HG03457 (cell line): ENCODE measurements around the gene PILRA.

Source experiments
- ATAC-seq: cut with Tn5 transposase; IDR thresholded peaks from one replicate; pipeline ENCODE4 v1.9.1; 2021; ENCODE audit warnings: moderate number of reproducible peaks; ENCODE audit not compliant: unreplicated experiment

The PILRA gene

DNA sequence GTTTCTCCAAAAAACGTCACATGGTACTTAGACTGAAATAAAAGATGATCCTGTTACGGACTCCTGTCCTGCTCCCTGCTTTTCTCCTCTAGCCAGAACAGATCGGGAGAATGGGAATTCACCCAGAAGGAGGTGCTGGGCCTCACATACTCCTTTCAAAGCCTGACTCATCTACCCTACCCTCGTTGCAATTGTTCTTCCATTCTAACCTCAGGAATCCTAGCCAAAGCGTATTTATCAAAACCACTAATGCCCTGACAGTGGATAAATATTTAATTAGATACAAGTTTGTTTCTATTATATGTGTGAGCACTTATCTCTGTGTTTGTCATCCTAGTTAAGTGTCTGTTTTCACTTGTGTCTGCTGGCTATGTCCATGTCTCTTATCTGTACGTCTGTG, 33.5 kb downstream of the PILRA start:
- ATAC-seq, result no peak

DNA sequence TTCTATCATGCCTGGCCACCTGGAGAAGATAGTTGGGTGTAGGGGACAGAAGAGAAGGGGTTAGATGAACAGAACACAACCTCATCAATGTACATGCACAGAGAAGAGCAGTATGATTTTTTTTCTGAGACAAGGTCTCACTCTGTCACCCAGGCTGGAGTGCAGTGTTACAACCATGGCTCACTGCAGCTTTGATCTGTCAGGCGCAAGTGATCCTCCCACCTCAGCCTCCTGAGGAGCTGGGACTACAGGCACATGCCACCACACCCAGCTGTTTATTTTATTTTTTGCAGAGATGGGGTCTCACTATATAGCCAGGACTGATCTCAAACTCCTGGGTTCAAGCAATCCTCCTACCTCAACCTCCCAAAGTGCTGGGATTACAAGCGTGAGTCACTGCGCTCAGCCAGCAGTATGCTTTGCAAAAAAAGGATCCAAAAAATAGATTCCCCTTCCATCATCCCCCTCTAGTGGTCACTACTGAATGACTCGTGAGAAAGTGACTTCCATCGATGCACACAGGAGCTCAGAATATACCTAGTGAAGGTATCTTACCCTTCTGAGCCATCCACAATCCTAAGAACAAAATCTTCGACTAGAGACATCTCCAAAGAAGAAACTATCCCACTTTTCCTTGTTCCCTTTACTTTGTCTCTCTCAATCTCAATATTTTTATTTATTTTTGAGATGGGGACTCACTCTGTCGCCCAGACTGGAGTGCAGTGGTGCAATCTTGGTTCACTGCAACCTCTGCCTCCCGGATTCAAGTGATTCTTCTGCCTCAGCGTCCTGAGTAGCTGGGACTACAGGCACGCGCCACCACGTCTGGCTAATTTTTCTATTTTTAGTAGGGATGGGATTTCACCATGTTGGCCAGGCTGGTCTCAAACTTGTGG, 34.2 kb downstream of the PILRA start:
- ATAC-seq, result peak; percentile 54

DNA sequence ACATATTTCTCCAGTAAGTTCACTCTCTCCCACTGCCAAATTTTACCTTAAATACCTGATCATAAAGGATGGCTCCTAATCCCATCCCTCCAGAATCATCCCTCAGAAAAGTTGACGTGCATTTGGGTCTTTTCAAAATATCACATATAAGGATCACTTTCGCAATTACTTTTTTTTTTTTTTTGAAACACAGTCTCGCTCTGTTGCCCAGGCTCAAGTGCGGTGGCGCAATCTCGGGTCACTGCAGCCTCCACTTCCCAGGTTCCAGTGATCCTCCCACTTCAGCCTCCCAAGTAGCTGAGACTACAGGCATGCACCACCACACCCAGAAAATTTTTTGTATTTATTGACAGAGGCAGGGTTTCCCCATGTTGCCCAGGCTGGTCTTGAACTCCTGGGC, 37.8 kb downstream of the PILRA start:
- ATAC-seq, result no peak

- no peak for ATAC-seq
These were observed 40.1 kb downstream of the PILRA start for GRCh38 chr7:100413346-100413745.

DNA sequence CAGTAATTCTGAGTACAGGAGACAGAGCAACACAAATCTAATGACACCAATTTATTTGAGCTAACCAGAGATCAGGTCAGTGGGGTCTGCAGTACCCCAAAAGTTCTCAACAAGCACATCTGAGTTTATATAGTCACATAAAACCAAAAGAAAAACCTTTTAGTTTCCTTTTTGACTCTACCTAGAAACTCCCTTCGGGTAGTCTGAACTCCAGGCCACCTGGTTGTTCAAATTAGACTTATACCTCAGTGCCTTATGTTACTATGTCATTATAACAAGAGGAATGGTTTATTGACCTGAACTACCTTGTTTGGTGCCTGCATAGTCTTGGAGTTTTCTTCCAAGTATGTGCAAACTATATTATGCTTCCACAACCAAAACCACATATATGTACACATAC, 40.6 kb downstream of the PILRA start:
- no peak for ATAC-seq

GRCh38 chr7:100415448-100415847, 42.2 kb downstream of the PILRA start:
- no peak for ATAC-seq

DNA sequence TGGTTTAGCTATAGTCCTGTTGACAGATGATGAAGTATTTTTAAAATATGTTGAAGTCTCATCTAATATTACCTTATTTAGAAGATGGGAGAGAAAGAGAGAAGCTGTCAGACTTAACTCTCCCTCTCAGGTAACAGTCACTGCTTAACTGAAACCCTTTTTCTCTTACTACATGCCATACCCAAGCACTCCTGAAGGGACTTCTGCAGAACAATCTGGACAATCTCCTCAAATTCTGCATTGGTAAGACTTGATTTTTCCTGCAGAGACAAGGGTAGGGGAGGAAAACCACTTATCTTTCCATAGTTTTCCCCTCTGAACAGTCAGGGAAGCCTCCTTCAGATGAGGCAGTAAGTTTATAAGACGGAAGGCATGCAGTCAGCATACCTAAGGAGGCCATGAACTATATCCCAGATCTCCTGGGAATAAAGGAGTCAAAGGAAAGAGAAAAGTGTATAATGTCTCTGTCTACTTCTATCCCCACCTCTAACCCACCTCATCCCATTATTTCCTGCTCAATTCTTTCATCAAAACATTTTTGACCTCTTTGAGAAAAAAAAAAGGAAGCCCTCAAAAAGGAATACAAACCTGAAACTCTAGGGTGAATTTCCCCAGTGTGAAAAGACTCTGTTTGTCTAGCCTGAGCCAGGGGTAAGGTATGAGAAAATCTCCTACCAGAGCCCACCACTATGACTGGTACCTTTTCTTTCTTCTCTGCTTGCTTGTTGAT, 45.8 kb downstream of the PILRA start:
- no peak for ATAC-seq

DNA sequence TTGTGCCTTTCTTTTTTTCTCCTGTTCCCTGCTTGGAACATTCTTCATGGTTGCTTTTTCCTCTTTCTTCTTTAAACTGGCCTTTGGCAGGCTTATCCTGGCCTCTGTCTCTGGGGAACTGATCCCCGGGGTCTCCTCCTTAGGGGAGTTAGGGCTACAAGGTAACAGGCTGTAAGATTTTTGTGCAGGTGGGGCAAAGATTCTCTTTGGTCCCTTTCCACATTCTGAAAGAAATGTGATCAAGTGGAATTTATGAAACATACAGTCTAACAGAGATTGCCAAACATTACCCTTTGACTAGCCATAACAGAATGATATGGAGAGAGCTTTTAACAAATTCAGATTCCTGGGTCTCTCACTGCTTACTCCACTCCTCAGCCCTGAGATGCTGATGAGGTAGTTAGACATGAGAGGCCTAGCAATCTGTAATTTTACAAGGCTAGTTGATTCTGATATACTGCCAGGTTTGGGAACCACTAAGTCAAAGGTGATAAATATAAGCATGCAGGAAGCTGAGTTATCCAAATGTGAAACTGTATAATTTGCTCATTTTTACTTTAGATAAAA, 46.5 kb downstream of the PILRA start:
- no peak for ATAC-seq

GRCh38 chr7:100423315-100423714, 50.0 kb downstream of the PILRA start:
- ATAC-seq, result no peak

DNA sequence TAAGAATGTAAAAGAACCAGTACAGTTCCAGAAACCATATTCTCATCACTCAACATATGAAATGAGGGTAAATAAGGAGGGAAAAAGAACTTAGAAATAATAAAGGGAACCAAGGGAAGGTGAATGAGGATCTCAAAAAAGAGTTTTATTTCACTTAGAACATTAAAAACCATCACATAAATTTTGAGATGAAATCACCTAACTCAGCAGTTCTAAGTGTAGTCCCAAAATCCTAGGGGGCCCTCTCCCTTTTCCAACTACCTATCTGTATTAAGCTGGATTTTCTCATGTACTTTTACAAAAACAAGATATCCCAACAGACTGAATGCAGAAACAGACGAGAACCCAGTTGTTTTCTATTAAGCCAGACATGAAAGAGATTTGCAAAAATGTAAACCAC, 52.1 kb downstream of the PILRA start:
- ATAC-seq, result no peak

DNA sequence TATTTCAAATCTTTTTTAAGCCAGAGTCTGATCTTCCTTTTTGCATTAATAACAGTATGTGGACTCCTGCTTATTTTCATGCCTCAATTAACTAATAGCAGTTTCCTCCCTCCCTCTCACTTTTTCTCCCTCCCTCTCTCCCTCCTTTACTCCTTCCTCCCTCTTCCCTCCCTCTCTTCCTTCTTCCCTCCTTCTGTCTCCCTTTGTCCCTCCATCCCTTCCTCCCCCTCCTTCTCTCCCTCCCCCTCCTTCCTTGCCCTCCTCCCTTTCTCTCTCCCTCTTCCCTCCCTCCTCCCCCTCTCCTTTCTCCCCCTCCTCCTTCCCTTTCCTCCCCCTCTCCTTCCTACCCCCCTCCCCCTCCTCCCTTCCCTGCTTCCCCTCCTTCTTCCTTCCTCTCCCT, 53.2 kb downstream of the PILRA start:
- ATAC-seq, result no peak

DNA sequence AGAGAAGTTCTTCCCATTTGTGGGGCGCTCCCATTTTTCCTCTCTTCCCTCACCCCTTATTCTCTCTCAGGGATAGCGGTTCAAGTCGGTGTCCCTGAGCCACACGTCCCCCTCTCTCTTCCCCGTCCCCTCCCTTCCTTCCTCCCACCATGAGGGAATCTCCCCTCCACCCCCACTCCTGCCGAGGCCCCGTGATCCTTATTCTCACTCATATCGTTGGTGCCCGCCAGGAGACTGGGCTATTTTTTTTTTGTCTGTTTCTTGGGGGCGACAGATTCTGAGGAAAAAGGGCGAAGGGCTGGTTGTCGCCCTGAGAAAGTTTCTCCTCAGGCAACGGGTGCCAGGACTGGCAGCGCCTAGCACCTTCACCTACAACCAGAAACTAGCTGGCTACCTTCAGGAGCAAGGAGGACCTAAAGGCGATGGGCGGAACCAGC, 54.5 kb downstream of the PILRA start:
- ATAC-seq, result no peak

DNA sequence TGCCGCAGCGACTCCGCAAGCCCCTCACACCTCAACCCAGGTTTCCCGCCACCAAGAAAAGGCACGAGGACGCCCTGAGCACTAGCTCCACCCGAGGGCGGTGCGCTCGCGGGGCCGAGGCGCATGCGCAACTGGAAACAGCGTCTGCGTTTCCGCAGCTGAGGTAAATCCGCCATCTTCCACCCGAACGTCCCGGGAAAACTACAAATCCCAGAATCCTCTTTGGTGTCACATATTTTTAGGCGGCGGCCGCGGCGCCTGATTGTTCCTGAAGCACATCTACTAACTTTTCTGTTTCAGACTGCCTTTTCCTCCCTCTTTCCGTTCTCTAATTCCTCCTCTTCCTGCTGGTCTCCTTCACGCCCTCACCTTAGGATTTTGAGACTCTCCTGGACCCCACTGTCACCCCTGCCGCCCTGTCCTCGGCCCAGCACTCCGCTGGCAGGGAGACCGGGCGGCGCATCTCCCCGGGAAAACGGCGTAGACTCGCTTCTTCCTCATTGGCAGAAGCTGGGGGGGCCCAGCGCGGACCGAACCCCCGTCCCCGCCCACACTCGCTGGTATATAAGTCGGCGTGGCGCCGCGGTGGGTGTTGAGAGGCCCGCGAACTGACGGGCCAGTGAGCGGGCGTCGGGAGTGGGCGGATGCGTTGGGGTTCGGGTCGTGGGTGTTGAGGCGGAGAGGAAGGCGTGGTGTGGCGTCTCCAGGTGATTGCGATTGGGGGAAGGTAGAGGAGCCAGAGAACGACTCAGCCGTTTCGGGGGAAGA, 55.1 kb downstream of the PILRA start, which contains the start of gene ZCWPW1:
ZCWPW1 (minus strand) TSS at position 505 of the 768 bp plus-strand sequence. CDS start 8,054 bp downstream, outside the sequence.
- peak; percentile 32 for ATAC-seq

DNA sequence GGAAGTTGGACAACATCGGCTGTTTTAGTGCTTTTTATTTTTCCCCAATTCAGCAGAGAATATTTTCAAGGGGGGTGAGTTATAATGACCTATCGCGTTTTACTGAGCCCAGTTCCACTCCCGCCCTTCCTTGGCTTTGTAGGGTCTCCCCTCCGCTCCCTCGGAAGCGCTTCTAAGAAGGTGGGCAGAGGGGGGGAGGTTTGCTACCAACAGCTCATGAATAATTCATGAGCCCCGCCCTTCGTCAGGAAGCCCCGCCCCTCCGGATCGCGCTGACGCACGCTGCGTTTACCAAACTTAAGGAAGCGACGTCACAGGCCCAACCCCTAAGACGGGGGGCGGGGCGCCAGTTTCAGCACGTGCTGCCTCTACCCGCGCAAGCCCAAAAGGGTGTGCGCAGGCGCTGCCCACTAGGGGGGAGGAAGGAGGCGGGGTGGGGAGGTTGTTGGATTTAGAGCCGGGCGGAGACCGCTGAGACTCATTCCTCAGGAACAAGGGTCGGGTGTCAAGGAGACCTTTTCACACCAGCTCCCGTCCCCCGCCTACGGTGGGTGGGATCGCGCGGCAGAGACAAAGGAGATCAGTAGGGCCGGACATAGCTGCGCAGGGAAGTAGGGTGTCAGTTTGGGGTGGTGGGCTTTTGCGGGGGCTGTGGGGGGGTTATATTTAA, 55.8 kb downstream of the PILRA start:
- peak; percentile 29 for ATAC-seq

DNA sequence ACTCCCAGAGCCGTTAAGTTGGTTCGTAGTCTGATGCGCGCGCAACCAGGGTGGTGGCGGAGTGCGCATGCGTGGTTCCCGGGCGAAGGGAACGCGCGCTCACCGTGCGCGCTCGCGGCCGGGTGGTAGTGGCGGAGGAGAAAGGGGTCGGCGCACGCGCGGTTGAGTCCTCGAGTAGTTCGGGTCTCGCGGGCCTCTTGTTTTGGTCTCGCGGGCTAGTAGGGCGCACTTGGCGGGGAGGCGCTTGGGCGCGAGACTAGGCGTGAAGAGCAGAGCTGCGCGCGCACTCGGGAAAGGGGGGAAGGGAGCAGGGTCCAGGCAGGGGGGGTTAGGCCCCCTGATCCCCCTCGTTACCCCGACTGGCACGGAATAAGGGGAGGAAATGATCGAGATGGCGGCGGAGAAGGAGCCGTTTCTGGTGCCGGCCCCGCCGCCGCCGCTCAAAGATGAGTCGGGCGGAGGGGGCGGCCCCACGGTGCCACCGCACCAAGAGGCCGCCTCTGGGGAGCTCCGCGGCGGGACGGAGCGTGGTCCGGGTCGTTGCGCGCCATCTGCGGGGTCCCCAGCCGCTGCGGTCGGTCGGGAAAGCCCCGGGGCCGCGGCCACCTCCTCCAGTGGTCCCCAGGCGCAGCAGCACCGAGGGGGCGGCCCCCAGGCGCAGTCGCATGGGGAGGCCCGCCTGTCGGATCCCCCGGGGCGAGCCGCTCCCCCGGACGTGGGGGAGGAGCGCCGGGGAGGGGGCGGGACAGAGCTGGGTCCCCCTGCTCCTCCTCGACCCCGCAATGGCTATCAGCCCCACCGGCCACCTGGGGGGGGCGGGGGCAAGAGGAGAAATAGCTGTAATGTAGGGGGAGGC, 56.6 kb downstream of the PILRA start, which contains the start of gene MEPCE:
MEPCE (plus strand) TSS at position 195 of the 856 bp plus-strand sequence; CDS start at position 383, 188 bp downstream.
- ATAC-seq, result peak; percentile 31

DNA sequence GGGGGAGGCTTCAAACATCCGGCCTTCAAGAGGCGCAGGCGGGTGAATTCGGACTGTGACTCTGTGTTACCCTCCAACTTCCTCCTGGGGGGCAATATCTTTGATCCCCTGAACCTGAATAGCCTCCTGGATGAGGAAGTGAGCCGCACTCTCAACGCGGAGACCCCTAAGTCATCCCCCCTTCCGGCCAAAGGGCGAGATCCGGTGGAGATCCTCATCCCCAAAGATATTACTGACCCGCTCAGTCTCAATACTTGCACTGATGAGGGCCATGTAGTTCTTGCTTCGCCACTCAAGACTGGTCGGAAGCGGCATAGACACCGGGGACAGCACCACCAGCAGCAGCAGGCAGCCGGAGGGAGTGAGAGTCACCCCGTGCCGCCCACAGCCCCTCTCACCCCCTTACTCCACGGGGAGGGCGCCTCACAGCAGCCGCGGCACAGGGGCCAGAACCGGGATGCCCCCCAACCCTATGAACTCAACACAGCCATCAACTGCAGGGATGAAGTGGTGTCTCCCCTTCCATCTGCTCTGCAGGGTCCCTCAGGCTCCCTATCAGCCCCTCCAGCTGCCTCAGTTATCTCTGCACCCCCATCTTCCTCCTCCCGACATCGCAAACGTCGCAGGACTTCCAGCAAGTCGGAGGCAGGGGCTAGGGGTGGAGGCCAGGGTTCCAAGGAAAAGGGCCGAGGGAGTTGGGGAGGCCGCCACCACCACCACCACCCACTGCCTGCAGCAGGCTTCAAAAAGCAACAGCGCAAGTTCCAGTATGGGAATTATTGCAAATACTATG, 57.4 kb downstream of the PILRA start:
- ATAC-seq, result no peak

GRCh38 chr7:100431286-100431735, 58.0 kb downstream of the PILRA start:
- no peak for ATAC-seq

DNA sequence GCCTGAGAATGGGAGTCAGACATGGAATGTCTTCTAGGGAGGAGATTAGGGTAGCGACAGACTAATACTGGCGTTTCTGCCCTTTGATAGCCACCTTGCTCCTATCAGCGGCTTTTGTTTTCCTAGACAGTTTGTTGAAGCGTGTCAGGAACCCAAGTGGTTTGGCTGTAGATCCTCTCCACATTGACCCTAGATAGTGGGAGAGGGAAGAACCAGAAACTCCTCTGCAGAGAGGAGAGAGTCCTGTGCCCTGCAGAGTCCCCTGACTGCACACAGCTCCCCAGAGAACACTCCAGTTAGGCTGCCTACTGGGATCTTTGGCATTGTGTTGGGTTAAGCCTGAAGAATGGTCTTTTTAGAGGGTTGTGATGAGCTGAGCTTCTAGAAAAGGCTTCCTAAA, 58.8 kb downstream of the PILRA start:
- ATAC-seq, result no peak
